IMR-90 (cell line): ENCODE data around the gene VEPH1. TPM values are rescaled to one million over a fixed set of nuclear protein-coding genes. Genes with fewer than 3 reads are reported as not detected.

Experiments used
- ATAC-seq: fragments of 200-7000 bp; cut with Tn5 transposase; 2 replicates; pipeline ENCODE4 v1.9.1; 2020; ENCODE audit warnings: low read depth, mild to moderate bottlenecking, moderate library complexity
- BruUV-seq: library from RNA; stranded (reverse); fragments of 400-500 nt; replicated peaks from 2 replicates; lab custom pipeline; 2021; lab: Mats Ljungman, UMichigan
- CTCF ChIA-PET: fragments of 300-600 bp; formaldehyde crosslinking; extraction: SDS; loops from one replicate; lab custom pipeline; 2021; ENCODE audit warnings: antibody characterized with exemption; lab: Yijun Ruan, JAX
- POLR2A ChIA-PET: fragments of 300-600 bp; sonication (Branson Sonifier 250); formaldehyde crosslinking; loops from one replicate; lab custom pipeline; 2022; ENCODE audit warnings: antibody characterized with exemption; ENCODE audit not compliant: unreplicated experiment; lab: Charles Lee
- DNase-seq: peaks from one replicate; pipeline ENCODE4 v3.0.0; 2013
- H2AFZ ChIP-seq: replicated peaks from 2 replicates; pipeline ENCODE3; 2013; ENCODE audit warnings: low read length, mild to moderate bottlenecking; ENCODE audit not compliant: poor library complexity
- H2AK5ac ChIP-seq: 2 replicates; pipeline ENCODE4 v1.6.1; 2013; ENCODE audit warnings: low read depth, low read length, inconsistent platforms
- H2AK9ac ChIP-seq: replicated peaks from 2 replicates; pipeline ENCODE3; 2013; ENCODE audit warnings: mild to moderate bottlenecking, low read depth, low read length, moderate library complexity; ENCODE audit not compliant: poor library complexity
- H2BK120ac ChIP-seq: 2 replicates; pipeline ENCODE4 v1.6.1; 2013; ENCODE audit warnings: low read depth, low read length, inconsistent platforms
- H2BK15ac ChIP-seq: 3 replicates; pipeline ENCODE4 v1.6.1; 2013; ENCODE audit warnings: low read depth, low read length, inconsistent platforms
- H2BK20ac ChIP-seq: 2 replicates; pipeline ENCODE4 v1.6.1; 2013; ENCODE audit warnings: low read depth, mild to moderate bottlenecking, inconsistent platforms, low read length, moderate library complexity
- H2BK5ac ChIP-seq: 2 replicates; pipeline ENCODE4 v1.6.1; 2013; ENCODE audit warnings: mild to moderate bottlenecking, low read depth, low read length, inconsistent platforms; ENCODE audit not compliant: poor library complexity, severe bottlenecking
- H3K14ac ChIP-seq: replicated peaks from 2 replicates; pipeline ENCODE4 v1.6.1; 2013; ENCODE audit warnings: low read depth, low read length, inconsistent platforms
- H3K18ac ChIP-seq: 2 replicates; pipeline ENCODE4 v1.6.1; 2013; ENCODE audit warnings: low read depth, low read length, control low read depth
- H3K23ac ChIP-seq: 2 replicates; pipeline ENCODE4 v1.6.1; 2013; ENCODE audit warnings: low read depth, low read length, inconsistent platforms
- H3K27ac ChIP-seq: 2 replicates; pipeline ENCODE4 v1.5.1; 2013; ENCODE audit warnings: mild to moderate bottlenecking, control low read depth, low read length; ENCODE audit not compliant: insufficient read depth
- H3K27me3 ChIP-seq: 2 replicates; pipeline ENCODE4 v1.6.1; 2013; ENCODE audit warnings: low read length; ENCODE audit not compliant: control insufficient read depth, insufficient read depth
- H3K36me3 ChIP-seq: 2 replicates; pipeline ENCODE4 v1.6.1; 2013; ENCODE audit warnings: low read length, mixed read lengths; ENCODE audit not compliant: control insufficient read depth, insufficient read depth
- H3K4ac ChIP-seq: 2 replicates; pipeline ENCODE4 v1.6.1; 2013; ENCODE audit warnings: low read depth, low read length, inconsistent platforms
- H3K4me1 ChIP-seq: 2 replicates; pipeline ENCODE4 v1.6.1; 2013; ENCODE audit warnings: low read length, mixed read lengths; ENCODE audit not compliant: control insufficient read depth, insufficient read depth
- H3K4me2 ChIP-seq: 2 replicates; pipeline ENCODE4 v1.6.1; 2013; ENCODE audit warnings: low read depth, mild to moderate bottlenecking, control low read depth, low read length, moderate library complexity
- H3K4me3 ChIP-seq: 2 replicates; pipeline ENCODE4 v1.5.1; 2013; ENCODE audit warnings: low read depth, mild to moderate bottlenecking, control low read depth, low read length, moderate library complexity; ENCODE audit not compliant: insufficient read depth
- H3K56ac ChIP-seq: 2 replicates; pipeline ENCODE4 v1.6.1; 2013; ENCODE audit warnings: low read length, inconsistent platforms; ENCODE audit not compliant: insufficient read depth; ENCODE audit errors: extremely low read depth
- H3K79me1 ChIP-seq, 2 experiments: 2 replicates each; pipeline ENCODE4 v1.6.1; 2013; ENCODE audit warnings: low read length in 2 of 2, inconsistent platforms in 1 of 2, low read depth in 1 of 2
- H3K9ac ChIP-seq: 2 replicates; pipeline ENCODE4 v1.6.1; 2013; ENCODE audit warnings: low read depth, low read length, control low read depth
- H3K9me1 ChIP-seq: 2 replicates; pipeline ENCODE4 v1.6.1; 2013; ENCODE audit warnings: low read length, inconsistent platforms; ENCODE audit not compliant: insufficient read depth
- H3K9me3 ChIP-seq: 2 replicates; pipeline ENCODE4 v1.6.1; 2013; ENCODE audit warnings: low read length; ENCODE audit not compliant: control insufficient read depth, insufficient read depth
- H4K20me1 ChIP-seq: 2 replicates; pipeline ENCODE4 v1.6.1; 2013; ENCODE audit warnings: low read length, inconsistent platforms; ENCODE audit not compliant: insufficient read depth
- H4K5ac ChIP-seq: 2 replicates; pipeline ENCODE4 v1.6.1; 2013; ENCODE audit warnings: mild to moderate bottlenecking, low read depth, low read length, control low read depth
- H4K8ac ChIP-seq, 2 experiments: 2 replicates each; pipeline ENCODE4 v1.6.1; 2013; ENCODE audit warnings: low read depth in 2 of 2, low read length in 2 of 2, control low read depth in 1 of 2, inconsistent platforms in 1 of 2
- H4K91ac ChIP-seq: 2 replicates; pipeline ENCODE4 v1.6.1; 2013; ENCODE audit warnings: low read depth, low read length, inconsistent platforms; ENCODE audit not compliant: insufficient read depth
- BHLHE40 ChIP-seq: fragments of 150-350 bp; IDR thresholded peaks from 2 replicates; pipeline ENCODE4 v1.6.1; 2016; ENCODE audit warnings: mild to moderate bottlenecking, low read depth, low read length
- CEBPB ChIP-seq: IDR thresholded peaks from 2 replicates; pipeline ENCODE4 v1.6.1; 2012; ENCODE audit warnings: low read depth, low read length, improper control_type of control experiment
- CHD1 ChIP-seq: IDR thresholded peaks from 2 replicates; pipeline ENCODE4 v1.6.1; 2012; ENCODE audit warnings: low read depth, low read length, improper control_type of control experiment
- CTCF ChIP-seq: conservative IDR thresholded peaks from 2 replicates; pipeline ENCODE4 v1.5.1; 2012; ENCODE audit warnings: mild to moderate bottlenecking, low read depth, low read length, improper control_type of control experiment
- ELK1 ChIP-seq: fragments of 150-350 bp; IDR thresholded peaks from 2 replicates; pipeline ENCODE4 v1.6.1; 2016; ENCODE audit warnings: low read depth, mild to moderate bottlenecking, low read length, moderate library complexity, borderline replicate concordance
- FOS ChIP-seq: fragments of 150-350 bp; IDR thresholded peaks from 2 replicates; pipeline ENCODE4 v1.6.1; 2016; ENCODE audit warnings: low read depth, low read length
- MAFK ChIP-seq: IDR thresholded peaks from 2 replicates; pipeline ENCODE4 v1.6.1; 2012; ENCODE audit warnings: low read depth, low read length, improper control_type of control experiment
- MAZ ChIP-seq: IDR thresholded peaks from 2 replicates; pipeline ENCODE4 v1.6.1; 2012; ENCODE audit warnings: low read depth, mild to moderate bottlenecking, low read length, improper control_type of control experiment, moderate library complexity, borderline replicate concordance
- MXI1 ChIP-seq: IDR thresholded peaks from 2 replicates; pipeline ENCODE4 v1.6.1; 2012; ENCODE audit warnings: low read depth, mild to moderate bottlenecking, low read length, moderate library complexity, borderline replicate concordance
- NFE2L2 ChIP-seq: fragments of 150-350 bp; IDR thresholded peaks from 2 replicates; pipeline ENCODE4 v1.6.1; 2016; ENCODE audit warnings: low read depth, mild to moderate bottlenecking, low read length
- POLR2A ChIP-seq: IDR thresholded peaks from 2 replicates; pipeline ENCODE4 v1.6.1; 2012; ENCODE audit warnings: mild to moderate bottlenecking, low read depth, low read length
- RAD21 ChIP-seq: IDR thresholded peaks from 2 replicates; pipeline ENCODE4 v1.6.1; 2012; ENCODE audit warnings: low read length, improper control_type of control experiment
- RCOR1 ChIP-seq: IDR thresholded peaks from 2 replicates; pipeline ENCODE4 v1.6.1; 2012; ENCODE audit warnings: mild to moderate bottlenecking, low read length, improper control_type of control experiment; ENCODE audit not compliant: insufficient replicate concordance
- RFX5 ChIP-seq: IDR thresholded peaks from 2 replicates; pipeline ENCODE4 v1.8.0; 2012; ENCODE audit warnings: low read depth, mild to moderate bottlenecking, low read length, moderate library complexity
- SMC3 ChIP-seq: fragments of 150-350 bp; IDR thresholded peaks from 2 replicates; pipeline ENCODE4 v1.6.1; 2016; ENCODE audit warnings: low read depth, mild to moderate bottlenecking, antibody characterized with exemption, low read length, moderate library complexity
- WGBS, 2 experiments: methylation state at CpG; one replicate each; pipeline versions ENCODE4 v1.1.5 to v1.1.7; 2013; ENCODE audit warnings: missing lambda C conversion rate in 2 of 2; ENCODE audit not compliant: insufficient read length in 1 of 2; ENCODE audit errors: extremely low coverage in 2 of 2; 5-methylcytosine and 5-hydroxymethylcytosine counted together
- dilution Hi-C: fragments of 300-500 bp; cut with HindIII; formaldehyde crosslinking; loops from one replicate; pipeline ENCODE4 v1.14.3; 2018; ENCODE audit warnings: low sequenced_read_pairs; ENCODE audit not compliant: unreplicated experiment
- in situ Hi-C: fragments of 300-500 bp; cut with MboI; formaldehyde crosslinking; loops from 3 replicates; pipeline ENCODE4 v1.14.3; 2019; ENCODE audit warnings: low sequenced_read_pairs, inconsistent platforms, mixed read lengths
- intact Hi-C: fragments of 100-400 bp; cut with micrococcal nuclease; formaldehyde crosslinking; loops from 2 replicates; pipeline ENCODE4 v1.10.0; 2022
- polyA plus RNA-seq, 3 experiments: library from polyadenylated mRNA; depleted of rRNA; stranded (reverse); fragments of >200 nt; gene quantifications; 2 replicates each; pipeline ENCODE4 v1.2.3, GENCODE V29; 2012; ENCODE audit warnings: low replicate concordance in 1 of 3
- total RNA-seq: library from RNA; depleted of rRNA; stranded (reverse); fragments of >200 nt; gene quantifications from 2 replicates; pipeline ENCODE4 v1.2.3, GENCODE V29; 2012
- TF ChIP-seq, protein P1 (sequence below): fragments of 150-350 bp; IDR thresholded peaks from 2 replicates; pipeline ENCODE4 v1.6.1; 2017; ENCODE audit warnings: mild to moderate bottlenecking, antibody characterized with exemption, low read length, low read depth

VEPH1 gene
- total and polyA plus RNA-seq, 2 of the 4 experiments (the other 2 are of a cell fraction) = 30.5 to 130 TPM

GRCh38 chr3:157535667-157536066 lies 32.5 kb upstream of the VEPH1 start:
- dilution Hi-C loops (no loop called here), in situ Hi-C loops (no loop called here), intact Hi-C loops (loop anchor here (10.0 kb wide), 1 partner anchor 1259 kb away; no protein-coding TSS in a partner anchor)
- Histone ChIP-seq H3K23ac (no peak overlapping the region), H4K91ac (no peak overlapping the region), H3K9me3 (no peaks in the 10 kb centered on the region), H4K5ac (no peak overlapping the region), H3K9ac (no peak overlapping the region), H2BK15ac (no peak overlapping the region), H3K36me3 (no peaks in the 10 kb centered on the region), H2AK5ac (no peak overlapping the region), H3K4me1 (peaks cover 18% of the 10 kb centered on the region), H3K27ac (no peak overlapping the region), H3K56ac (no peak overlapping the region), H2BK20ac (no peak overlapping the region), H3K79me1 (peaks cover 2 to 16% of the 10 kb centered on the region in 2 experiments; a peak in 3 of 4 replicates), H3K18ac (no peak overlapping the region), H3K4me2 (no peak overlapping the region), H4K8ac (no peak overlapping the region), H3K4ac (no peak overlapping the region), H3K27me3 (no peaks in the 10 kb centered on the region), H2AK9ac (no peak overlapping the region), H2AFZ (no peak overlapping the region), H3K4me3 (no peak overlapping the region), H2BK5ac (no peak overlapping the region), H2BK120ac (no peak overlapping the region), H3K9me1 (peaks cover 11% of the 10 kb centered on the region), H3K14ac (no peak overlapping the region), H4K20me1 (no peaks in the 10 kb centered on the region)
- ChIA-PET POLR2A (no interaction called here), CTCF (no interaction called here)
- ATAC-seq (no peak), DNase-seq (no peak)
- TF ChIP-seq MAFK (no peak), BHLHE40 (no peak), RAD21 (no peak), ELK1 (no peak), CEBPB (no peak), RCOR1 (no peak), CHD1 (no peak), SMC3 (no peak), MXI1 (no peak), MAZ (no peak), CTCF (no peak), RFX5 (no peak), FOS (no peak), NFE2L2 (no peak), POLR2A (no peak)
- TF ChIP-seq, protein P1, sequence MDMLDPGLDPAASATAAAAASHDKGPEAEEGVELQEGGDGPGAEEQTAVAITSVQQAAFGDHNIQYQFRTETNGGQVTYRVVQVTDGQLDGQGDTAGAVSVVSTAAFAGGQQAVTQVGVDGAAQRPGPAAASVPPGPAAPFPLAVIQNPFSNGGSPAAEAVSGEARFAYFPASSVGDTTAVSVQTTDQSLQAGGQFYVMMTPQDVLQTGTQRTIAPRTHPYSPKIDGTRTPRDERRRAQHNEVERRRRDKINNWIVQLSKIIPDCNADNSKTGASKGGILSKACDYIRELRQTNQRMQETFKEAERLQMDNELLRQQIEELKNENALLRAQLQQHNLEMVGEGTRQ = no peak
- no CpG with 5 or more reads among the region's 3 CpGs for WGBS, 2 experiments
- no TSS peak for BruUV-seq
